Kidney epithelial cell (primary cell): ENCODE data around the gene RUSF1. TPM values are rescaled to one million over a fixed set of nuclear protein-coding genes. Genes with fewer than 3 reads are reported as not detected.

Experiments used
- DNase-seq: peaks from one replicate; pipeline ENCODE4 v3.0.0-alpha.2; 2010; ENCODE audit warnings: low read depth
- H3K27me3 ChIP-seq: 2 replicates; pipeline ENCODE4 v1.6.0; 2011; ENCODE audit warnings: low read length; ENCODE audit not compliant: control insufficient read depth, insufficient read depth
- H3K36me3 ChIP-seq: 2 replicates; pipeline ENCODE4 v1.5.1; 2011; ENCODE audit warnings: low read length; ENCODE audit not compliant: control insufficient read depth, insufficient read depth
- H3K4me3 ChIP-seq: 2 replicates; pipeline ENCODE4 v1.5.1; 2011; ENCODE audit warnings: low read depth, mild to moderate bottlenecking, control low read depth, low read length
- total RNA-seq: library from RNA; depleted of rRNA; stranded (reverse); fragments of >200 nt; gene quantifications from 2 replicates; pipeline ENCODE4 v1.2.3, GENCODE V29; 2015
- TF ChIP-seq, protein P1 (sequence below): IDR thresholded peaks from 2 replicates; pipeline ENCODE4 v1.5.1; 2011; ENCODE audit warnings: mild to moderate bottlenecking, moderate library complexity, low read length, control low read depth, inconsistent platforms; ENCODE audit not compliant: insufficient read depth, poor library complexity, severe bottlenecking

The RUSF1 gene
- total RNA-seq, 1 donor from 2014 or later, result 54.0 TPM

- TF ChIP-seq, protein P1, sequence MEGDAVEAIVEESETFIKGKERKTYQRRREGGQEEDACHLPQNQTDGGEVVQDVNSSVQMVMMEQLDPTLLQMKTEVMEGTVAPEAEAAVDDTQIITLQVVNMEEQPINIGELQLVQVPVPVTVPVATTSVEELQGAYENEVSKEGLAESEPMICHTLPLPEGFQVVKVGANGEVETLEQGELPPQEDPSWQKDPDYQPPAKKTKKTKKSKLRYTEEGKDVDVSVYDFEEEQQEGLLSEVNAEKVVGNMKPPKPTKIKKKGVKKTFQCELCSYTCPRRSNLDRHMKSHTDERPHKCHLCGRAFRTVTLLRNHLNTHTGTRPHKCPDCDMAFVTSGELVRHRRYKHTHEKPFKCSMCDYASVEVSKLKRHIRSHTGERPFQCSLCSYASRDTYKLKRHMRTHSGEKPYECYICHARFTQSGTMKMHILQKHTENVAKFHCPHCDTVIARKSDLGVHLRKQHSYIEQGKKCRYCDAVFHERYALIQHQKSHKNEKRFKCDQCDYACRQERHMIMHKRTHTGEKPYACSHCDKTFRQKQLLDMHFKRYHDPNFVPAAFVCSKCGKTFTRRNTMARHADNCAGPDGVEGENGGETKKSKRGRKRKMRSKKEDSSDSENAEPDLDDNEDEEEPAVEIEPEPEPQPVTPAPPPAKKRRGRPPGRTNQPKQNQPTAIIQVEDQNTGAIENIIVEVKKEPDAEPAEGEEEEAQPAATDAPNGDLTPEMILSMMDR, result no peak
- Histone ChIP-seq H3K4me3 (no peak overlapping the region), H3K36me3 (peaks cover 3% of the 10 kb centered on the region), H3K27me3 (peaks cover 6% of the 10 kb centered on the region)
- DNase-seq, result no peak
Observed at GRCh38 chr16:31493506-31494125, 14.6 kb downstream of the RUSF1 start.

- H3K4me3 ChIP-seq, result no peak overlapping the region
- peaks cover 3% of the 10 kb centered on the region for H3K36me3 ChIP-seq
- TF ChIP-seq, protein P1, result no peak
- DNase-seq, result no peak
- H3K27me3 ChIP-seq, result peaks cover 23% of the 10 kb centered on the region
Observed at GRCh38 chr16:31491778-31492418, 16.3 kb downstream of the RUSF1 start.

- no peak overlapping the region for H3K4me3 ChIP-seq
- peaks cover 34% of the 10 kb centered on the region for H3K27me3 ChIP-seq
- H3K36me3 ChIP-seq, result peaks cover 1% of the 10 kb centered on the region
- TF ChIP-seq, protein P1, result no peak
- DNase-seq, result no peak
Observed at GRCh38 chr16:31489616-31490584, 18.3 kb downstream of the RUSF1 start.

DNA sequence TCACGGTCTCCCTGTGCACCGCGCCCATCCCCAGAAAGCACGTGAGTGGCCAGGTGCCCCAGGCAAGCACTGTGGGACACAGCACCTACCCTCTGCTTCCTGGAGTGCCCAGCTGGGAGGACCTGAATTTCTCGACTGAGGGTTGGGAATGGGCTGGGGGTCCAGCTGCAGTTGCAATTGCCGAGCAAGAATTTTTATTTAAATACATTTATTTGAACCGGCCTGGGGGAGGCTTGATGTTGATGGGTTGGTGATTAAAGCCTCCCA lies 19.0 kb downstream of the RUSF1 start:
- peaks cover 1% of the 10 kb centered on the region for H3K36me3 ChIP-seq
- no peak for DNase-seq
- TF ChIP-seq, protein P1, result no peak
- H3K4me3 ChIP-seq, result no peak overlapping the region
- peaks cover 34% of the 10 kb centered on the region for H3K27me3 ChIP-seq

GRCh38 chr16:31488468-31489297 lies 19.5 kb downstream of the RUSF1 start:
- TF ChIP-seq, protein P1, result no peak
- H3K27me3 ChIP-seq, result peaks cover 34% of the 10 kb centered on the region
- peaks cover 1% of the 10 kb centered on the region for H3K36me3 ChIP-seq
- DNase-seq, result no peak
- peak overlapping the region; percentile 38 for H3K4me3 ChIP-seq
